Measurements from ENCODE around the gene DGKK.

DNA sequence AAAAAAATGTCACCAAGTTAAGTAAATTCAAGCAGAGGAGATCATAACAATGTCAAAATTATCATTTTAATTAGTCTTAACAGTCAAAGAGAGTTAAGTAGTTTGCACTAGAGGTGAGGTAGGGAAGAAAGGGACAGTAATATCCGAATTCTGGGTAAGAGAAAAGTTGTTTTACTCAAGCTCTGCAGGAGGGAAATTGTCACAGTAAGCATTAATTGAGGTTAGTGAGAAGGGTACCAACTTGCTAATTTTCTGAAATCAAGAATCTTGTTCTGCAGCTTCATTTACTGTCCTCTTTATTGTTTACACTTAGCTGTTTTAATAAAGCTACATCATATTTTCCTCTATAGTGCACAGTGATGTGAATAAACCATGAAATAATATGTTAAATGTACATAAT is 11.0 kb downstream of the DGKK start:
- TF ChIP-seq, protein P1, sequence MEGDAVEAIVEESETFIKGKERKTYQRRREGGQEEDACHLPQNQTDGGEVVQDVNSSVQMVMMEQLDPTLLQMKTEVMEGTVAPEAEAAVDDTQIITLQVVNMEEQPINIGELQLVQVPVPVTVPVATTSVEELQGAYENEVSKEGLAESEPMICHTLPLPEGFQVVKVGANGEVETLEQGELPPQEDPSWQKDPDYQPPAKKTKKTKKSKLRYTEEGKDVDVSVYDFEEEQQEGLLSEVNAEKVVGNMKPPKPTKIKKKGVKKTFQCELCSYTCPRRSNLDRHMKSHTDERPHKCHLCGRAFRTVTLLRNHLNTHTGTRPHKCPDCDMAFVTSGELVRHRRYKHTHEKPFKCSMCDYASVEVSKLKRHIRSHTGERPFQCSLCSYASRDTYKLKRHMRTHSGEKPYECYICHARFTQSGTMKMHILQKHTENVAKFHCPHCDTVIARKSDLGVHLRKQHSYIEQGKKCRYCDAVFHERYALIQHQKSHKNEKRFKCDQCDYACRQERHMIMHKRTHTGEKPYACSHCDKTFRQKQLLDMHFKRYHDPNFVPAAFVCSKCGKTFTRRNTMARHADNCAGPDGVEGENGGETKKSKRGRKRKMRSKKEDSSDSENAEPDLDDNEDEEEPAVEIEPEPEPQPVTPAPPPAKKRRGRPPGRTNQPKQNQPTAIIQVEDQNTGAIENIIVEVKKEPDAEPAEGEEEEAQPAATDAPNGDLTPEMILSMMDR (IDR thresholded peaks at IDR 0.05): no peak
- TF ChIP-seq EZH2 (IDR thresholded peaks at IDR 0.05) (no peak), EZH2phosphoT487 (IDR thresholded peaks at IDR 0.05) (no peak)

Data from neural progenitor cell (in vitro differentiated cells).